ENCODE results near the gene DLGAP4. TPM values are rescaled to one million over a fixed set of nuclear protein-coding genes. Genes with fewer than 3 reads are reported as not detected.

Gene DLGAP4
- total and polyA plus RNA-seq, 2 donors: 17.2 to 61.3 TPM

- H3K36me3 ChIP-seq (ENCODE audit: insufficient read depth): no peaks in the 10 kb centered on the region
- H3K4me3 ChIP-seq (ENCODE audit: low read depth, low read length): no peak overlapping the region
- WGBS: 65% methylated on average over 11 of the region's 11 CpGs
- no peaks in the 10 kb centered on the region for H3K4me1 ChIP-seq (ENCODE audit: insufficient read depth)
- no peak for DNase-seq (ENCODE audit: extremely low spot score)
- no peak overlapping the region for H3K27ac ChIP-seq (ENCODE audit: low read depth)
Observed at GRCh38 chr20:36538026-36538722, 232.0 kb downstream of the DLGAP4 start.

GRCh38 chr20:36540551-36541211 lies 234.5 kb downstream of the DLGAP4 start:
- no peaks in the 10 kb centered on the region for H3K4me1 ChIP-seq (ENCODE audit: insufficient read depth)
- H3K36me3 ChIP-seq (ENCODE audit: insufficient read depth): no peaks in the 10 kb centered on the region
- H3K27ac ChIP-seq (ENCODE audit: low read depth): peak overlapping the region; percentile 80
- 16% methylated on average over 41 of the region's 41 CpGs for WGBS
- no peak for DNase-seq (ENCODE audit: extremely low spot score)
- H3K4me3 ChIP-seq (ENCODE audit: low read depth, low read length): peak overlapping the region; percentile 56

GRCh38 chr20:36541227-36541767 lies 235.2 kb downstream of the DLGAP4 start, which contains the start of gene MYL9:
Gene MYL9, plus strand, starts transcription at chr20:36541519. Its CDS starts 3,366 bp downstream, at chr20:36544885.
- Histone ChIP-seq H3K27ac (ENCODE audit: low read depth) (peak within 1 kb of the TSS; percentile 95), H3K4me1 (ENCODE audit: insufficient read depth) (no peaks in the 10 kb centered on the region), H3K4me3 (ENCODE audit: low read depth, low read length) (peak within 1 kb of the TSS; percentile 56), H3K36me3 (ENCODE audit: insufficient read depth) (no peaks in the 10 kb centered on the region)
- WGBS: 2% methylated on average over 41 of the region's 41 CpGs
- DNase-seq (ENCODE audit: extremely low spot score): no peak

GRCh38 chr20:36541768-36542488 lies 235.8 kb downstream of the DLGAP4 start:
- DNase-seq (ENCODE audit: extremely low spot score): no peak
- Histone ChIP-seq H3K36me3 (ENCODE audit: insufficient read depth) (no peaks in the 10 kb centered on the region), H3K4me3 (ENCODE audit: low read depth, low read length) (peak overlapping the region; percentile 56), H3K27ac (ENCODE audit: low read depth) (peak overlapping the region; percentile 95), H3K4me1 (ENCODE audit: insufficient read depth) (no peaks in the 10 kb centered on the region)
- WGBS: 18% methylated on average over 14 of the region's 14 CpGs

GRCh38 chr20:36542516-36543183 lies 236.5 kb downstream of the DLGAP4 start:
- WGBS: 48% methylated on average over 10 of the region's 10 CpGs
- Histone ChIP-seq H3K4me3 (ENCODE audit: low read depth, low read length) (peak overlapping the region; percentile 56), H3K27ac (ENCODE audit: low read depth) (peak overlapping the region; percentile 34), H3K36me3 (ENCODE audit: insufficient read depth) (no peaks in the 10 kb centered on the region), H3K4me1 (ENCODE audit: insufficient read depth) (no peaks in the 10 kb centered on the region)
- DNase-seq (ENCODE audit: extremely low spot score): no peak

GRCh38 chr20:36543184-36544133 lies 237.3 kb downstream of the DLGAP4 start:
- no peaks in the 10 kb centered on the region for H3K36me3 ChIP-seq (ENCODE audit: insufficient read depth)
- 37% methylated on average over 14 of the region's 14 CpGs for WGBS
- peak overlapping the region; percentile 56 for H3K4me3 ChIP-seq (ENCODE audit: low read depth, low read length)
- H3K4me1 ChIP-seq (ENCODE audit: insufficient read depth): no peaks in the 10 kb centered on the region
- no peak for DNase-seq (ENCODE audit: extremely low spot score)
- H3K27ac ChIP-seq (ENCODE audit: low read depth): peak overlapping the region; percentile 33

- no peaks in the 10 kb centered on the region for H3K36me3 ChIP-seq (ENCODE audit: insufficient read depth)
- 50% methylated on average over 15 of the region's 15 CpGs for WGBS
- DNase-seq (ENCODE audit: extremely low spot score): no peak
- no peak overlapping the region for H3K4me3 ChIP-seq (ENCODE audit: low read depth, low read length)
- H3K4me1 ChIP-seq (ENCODE audit: insufficient read depth): no peaks in the 10 kb centered on the region
- H3K27ac ChIP-seq (ENCODE audit: low read depth): no peak overlapping the region
Observed at GRCh38 chr20:36544134-36545018, 238.2 kb downstream of the DLGAP4 start.

- 47% methylated on average over 14 of the region's 14 CpGs for WGBS
- no peak overlapping the region for H3K27ac ChIP-seq (ENCODE audit: low read depth)
- no peaks in the 10 kb centered on the region for H3K4me1 ChIP-seq (ENCODE audit: insufficient read depth)
Observed at GRCh38 chr20:36546111-36546736, 240.1 kb downstream of the DLGAP4 start.

GRCh38 chr20:36547186-36548005 lies 241.3 kb downstream of the DLGAP4 start:
- no peak overlapping the region for H3K27ac ChIP-seq (ENCODE audit: low read depth)

More at GRCh38 chr20:36546111-36546736, 240.1 kb downstream of the DLGAP4 start:
- DNase-seq (ENCODE audit: extremely low spot score): no peak
- no peaks in the 10 kb centered on the region for H3K36me3 ChIP-seq (ENCODE audit: insufficient read depth)
- no peak overlapping the region for H3K4me3 ChIP-seq (ENCODE audit: low read depth, low read length)

GRCh38 chr20:36548006-36548315 lies 241.8 kb downstream of the DLGAP4 start:
- Histone ChIP-seq H3K4me1 (ENCODE audit: insufficient read depth) (no peaks in the 10 kb centered on the region), H3K36me3 (ENCODE audit: insufficient read depth) (no peaks in the 10 kb centered on the region)
- 58% methylated on average over 12 of the region's 12 CpGs for WGBS

More at GRCh38 chr20:36547186-36548005, 241.3 kb downstream of the DLGAP4 start:
- Histone ChIP-seq H3K4me1 (ENCODE audit: insufficient read depth) (no peaks in the 10 kb centered on the region), H3K36me3 (ENCODE audit: insufficient read depth) (no peaks in the 10 kb centered on the region), H3K4me3 (ENCODE audit: low read depth, low read length) (no peak overlapping the region)
- WGBS: 57% methylated on average over 12 of the region's 12 CpGs
- DNase-seq (ENCODE audit: extremely low spot score): no peak

More at GRCh38 chr20:36548006-36548315, 241.8 kb downstream of the DLGAP4 start:
- Histone ChIP-seq H3K4me3 (ENCODE audit: low read depth, low read length) (no peak overlapping the region), H3K27ac (ENCODE audit: low read depth) (no peak overlapping the region)
- no peak for DNase-seq (ENCODE audit: extremely low spot score)

Data from urinary bladder (tissue), 4 donors.